OCI-LY1 (cell line): ENCODE results near the gene COL20A1.

Source experiments
- EZH2 ChIP-seq: fragments of 200-600 bp; sonication (generic), shearing (Covaris generic); IDR thresholded peaks from 2 replicates; pipeline ENCODE4 v1.8.0; 2017; ENCODE audit warnings: borderline replicate concordance, mixed run types, mild to moderate bottlenecking, antibody characterized with exemption, low read length, moderate library complexity, mixed read lengths
- TF ChIP-seq, protein P1 (sequence below): fragments of 200-600 bp; sonication (generic), shearing (Covaris generic); IDR thresholded peaks from 2 replicates; pipeline ENCODE4 v1.5.1; 2017; ENCODE audit warnings: mild to moderate bottlenecking, antibody characterized with exemption, low read length, moderate library complexity, mixed read lengths

DNA sequence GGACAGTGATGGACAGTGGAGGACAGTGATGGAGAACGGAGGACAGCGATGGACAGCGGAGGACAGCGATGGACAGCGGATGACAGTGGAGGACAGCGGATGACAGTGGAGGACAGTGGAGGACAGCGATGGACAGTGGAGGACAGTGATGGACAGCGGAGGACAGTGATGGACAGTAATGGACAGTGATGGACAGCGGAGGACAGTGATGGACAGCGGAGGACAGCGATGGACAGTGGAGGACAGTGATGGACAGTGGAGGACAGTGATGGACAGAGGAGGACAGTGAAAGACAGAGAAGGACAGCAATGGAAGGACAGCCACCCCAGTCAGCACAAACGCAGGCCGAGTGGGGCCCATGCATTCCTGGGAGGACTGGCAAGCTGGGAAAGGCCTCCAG is 35.4 kb upstream of the COL20A1 start:
- TF ChIP-seq EZH2 = no peak
- TF ChIP-seq, protein P1, sequence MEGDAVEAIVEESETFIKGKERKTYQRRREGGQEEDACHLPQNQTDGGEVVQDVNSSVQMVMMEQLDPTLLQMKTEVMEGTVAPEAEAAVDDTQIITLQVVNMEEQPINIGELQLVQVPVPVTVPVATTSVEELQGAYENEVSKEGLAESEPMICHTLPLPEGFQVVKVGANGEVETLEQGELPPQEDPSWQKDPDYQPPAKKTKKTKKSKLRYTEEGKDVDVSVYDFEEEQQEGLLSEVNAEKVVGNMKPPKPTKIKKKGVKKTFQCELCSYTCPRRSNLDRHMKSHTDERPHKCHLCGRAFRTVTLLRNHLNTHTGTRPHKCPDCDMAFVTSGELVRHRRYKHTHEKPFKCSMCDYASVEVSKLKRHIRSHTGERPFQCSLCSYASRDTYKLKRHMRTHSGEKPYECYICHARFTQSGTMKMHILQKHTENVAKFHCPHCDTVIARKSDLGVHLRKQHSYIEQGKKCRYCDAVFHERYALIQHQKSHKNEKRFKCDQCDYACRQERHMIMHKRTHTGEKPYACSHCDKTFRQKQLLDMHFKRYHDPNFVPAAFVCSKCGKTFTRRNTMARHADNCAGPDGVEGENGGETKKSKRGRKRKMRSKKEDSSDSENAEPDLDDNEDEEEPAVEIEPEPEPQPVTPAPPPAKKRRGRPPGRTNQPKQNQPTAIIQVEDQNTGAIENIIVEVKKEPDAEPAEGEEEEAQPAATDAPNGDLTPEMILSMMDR = no peak
